Stimulated activated CD8-positive, alpha-beta memory T cell treated with anti-CD3 and anti-CD28 coated beads, Interleukin-7, amount 100 ng/mL, for 1 hour (primary cell): Measurements from ENCODE around the gene ANKRD27.
"Not testable (repeated sequence)": the region's sequence is repeated elsewhere in the genome, so short reads cannot be mapped to it uniquely, and the experiment has no call there.

ENCODE experiments used
- DNase-seq, 2 donors: peaks; one replicate each; pipeline ENCODE4 v3.0.0-alpha.2; 2020; ENCODE audit warnings: low read depth in 2 of 2

The ANKRD27 gene

DNA sequence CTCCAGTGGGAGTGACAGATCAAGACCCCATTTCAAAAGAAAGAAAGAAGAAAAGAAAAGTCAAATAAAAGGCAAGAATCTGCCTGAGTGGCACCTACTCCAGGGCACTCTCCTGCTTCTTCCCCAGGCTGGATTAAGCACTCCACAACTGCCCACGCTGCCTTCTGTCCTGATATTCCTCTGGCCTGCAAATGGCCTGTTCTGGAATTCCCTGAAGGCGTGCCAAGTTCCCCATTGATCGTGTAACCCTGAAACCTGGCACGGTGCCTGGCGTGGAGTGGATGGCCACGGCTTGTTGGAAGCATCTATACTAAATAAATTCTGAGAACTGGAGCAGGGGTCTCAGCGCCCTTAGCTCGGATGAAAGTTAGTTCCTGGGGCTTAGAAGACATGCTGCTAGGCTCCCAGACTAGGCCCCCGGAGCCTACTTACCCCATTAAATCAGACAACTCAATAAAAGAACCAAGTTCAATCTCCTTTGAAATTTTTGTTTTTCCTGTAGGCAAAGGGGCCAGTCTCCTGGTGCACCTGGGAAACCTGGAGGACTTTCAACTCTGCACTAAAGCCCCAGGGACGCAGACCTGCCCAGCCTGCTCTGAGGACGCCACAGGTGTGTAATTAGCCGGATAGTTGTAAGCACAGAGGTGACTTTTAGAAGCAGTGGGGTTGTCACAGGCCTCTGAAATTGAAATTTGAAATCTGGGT lies 21.9 kb downstream of the ANKRD27 start:
- no peak for DNase-seq

DNA sequence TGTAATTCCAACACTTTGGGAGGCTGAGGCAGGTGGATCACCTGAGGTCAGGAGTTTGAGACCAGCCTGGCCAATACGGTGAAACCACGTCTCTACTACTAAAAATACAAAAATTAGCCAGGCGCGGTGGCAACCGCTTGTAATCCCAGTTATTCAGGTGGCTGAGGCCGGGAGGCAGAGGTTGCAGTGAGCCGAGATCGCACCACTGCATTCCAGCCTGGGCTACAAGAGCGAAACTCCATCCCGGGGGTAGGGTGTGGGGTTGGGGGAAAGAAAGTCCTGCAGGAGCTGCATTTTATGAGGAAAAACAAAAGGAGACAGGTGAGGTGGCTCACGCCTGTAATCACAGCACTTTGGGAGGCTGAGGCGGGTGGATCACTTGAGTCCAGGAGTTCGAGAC lies 22.6 kb downstream of the ANKRD27 start:
- not testable (repeated sequence) for DNase-seq

DNA sequence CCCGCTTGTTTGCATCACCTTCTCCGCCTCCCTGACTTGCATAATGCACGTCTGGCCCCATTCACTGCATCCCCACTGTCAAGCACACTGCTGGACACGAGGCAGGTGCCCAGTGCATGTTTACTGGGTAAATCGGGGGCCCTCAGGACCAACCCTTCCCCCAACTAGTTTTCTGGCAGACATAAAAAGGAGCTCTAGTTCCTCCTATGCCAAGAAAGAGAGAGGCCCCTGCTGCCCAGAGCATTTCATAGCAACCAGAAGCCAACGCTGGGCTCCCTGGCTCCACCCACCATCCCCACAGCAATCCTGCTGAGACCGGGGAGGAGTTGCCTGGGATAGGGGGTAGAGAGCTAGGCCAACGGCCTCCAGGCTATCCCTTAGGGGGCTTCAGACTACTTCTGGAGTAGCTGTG lies 23.2 kb downstream of the ANKRD27 start:
- DNase-seq, result no peak

DNA sequence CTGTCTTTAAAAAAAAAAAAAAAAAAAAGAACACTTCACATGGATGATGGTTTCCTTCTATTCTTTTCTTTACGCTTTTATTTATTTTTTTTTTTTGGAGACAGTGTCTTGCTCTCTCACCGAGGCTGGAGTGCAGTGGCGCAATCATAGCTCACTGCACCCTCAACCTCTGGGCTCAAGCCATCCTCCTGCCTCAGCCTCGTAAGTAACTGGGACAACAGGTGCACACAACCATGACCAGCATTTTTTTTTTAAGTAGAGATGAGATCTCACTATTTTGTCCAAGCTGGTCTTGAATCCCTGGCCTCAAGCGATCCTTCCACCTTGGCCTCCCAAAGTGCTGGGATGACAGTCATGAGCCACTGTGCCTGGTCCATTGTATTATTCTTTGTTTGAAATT lies 24.3 kb downstream of the ANKRD27 start:
- no peak for DNase-seq

DNA sequence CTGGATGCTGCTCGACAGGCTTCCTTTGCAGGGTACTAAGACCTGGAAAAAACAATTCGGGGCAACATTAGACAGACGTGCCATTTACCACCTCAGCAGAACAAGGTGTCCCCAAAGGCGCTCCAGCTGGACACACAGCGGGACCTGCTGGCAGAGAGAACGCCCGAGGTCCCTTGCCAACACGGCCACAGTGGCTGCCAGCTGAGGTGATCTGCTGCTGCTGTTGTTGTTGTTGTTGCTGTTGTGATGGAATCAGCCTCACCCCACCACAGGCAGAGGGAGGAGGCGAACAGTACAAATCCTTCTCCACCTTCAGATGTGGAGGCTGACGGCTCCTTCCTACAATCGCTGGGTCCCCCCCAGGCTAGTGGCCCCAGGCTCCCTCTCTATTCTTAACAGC lies 25.2 kb downstream of the ANKRD27 start:
- no peak for DNase-seq

DNA sequence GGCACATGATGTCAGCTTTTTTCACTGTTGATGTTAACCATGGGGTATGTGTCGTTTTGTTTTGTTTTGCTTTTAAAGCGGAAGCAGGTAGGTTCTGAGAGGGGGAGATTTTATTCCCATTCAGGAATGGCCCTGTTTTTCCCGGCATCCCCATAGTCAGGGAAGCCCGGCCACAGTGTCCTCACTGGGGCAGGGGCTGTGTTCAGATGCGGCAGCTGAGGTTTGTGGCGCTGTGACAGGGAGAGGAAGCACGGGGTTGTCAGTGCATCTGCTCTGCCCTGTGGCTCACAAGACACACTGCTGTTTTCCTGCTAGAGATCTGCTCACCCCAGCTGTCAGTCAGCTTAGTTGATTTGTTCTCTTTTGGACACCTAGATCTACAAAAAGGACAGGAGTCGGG lies 27.6 kb downstream of the ANKRD27 start:
- no peak for DNase-seq

DNA sequence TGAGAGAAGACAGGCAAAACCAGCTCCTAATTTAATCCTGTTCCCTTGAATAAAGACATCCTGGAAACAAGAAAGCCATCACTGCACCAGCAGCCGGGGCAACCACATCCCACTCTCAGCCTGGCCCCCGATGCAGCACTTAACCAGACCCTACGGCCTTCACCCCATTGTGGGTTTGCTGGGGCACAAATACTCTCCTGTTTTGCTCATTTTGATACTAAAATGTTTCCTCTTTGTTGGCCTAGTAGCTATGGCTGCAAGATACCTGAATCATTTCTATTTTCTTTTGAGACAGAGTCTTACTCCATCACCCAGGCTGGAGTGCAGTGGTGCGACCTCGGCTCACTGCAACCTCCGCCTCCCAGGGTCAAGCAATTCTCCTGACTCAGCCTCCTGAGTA lies 28.4 kb downstream of the ANKRD27 start:
- no peak for DNase-seq

DNA sequence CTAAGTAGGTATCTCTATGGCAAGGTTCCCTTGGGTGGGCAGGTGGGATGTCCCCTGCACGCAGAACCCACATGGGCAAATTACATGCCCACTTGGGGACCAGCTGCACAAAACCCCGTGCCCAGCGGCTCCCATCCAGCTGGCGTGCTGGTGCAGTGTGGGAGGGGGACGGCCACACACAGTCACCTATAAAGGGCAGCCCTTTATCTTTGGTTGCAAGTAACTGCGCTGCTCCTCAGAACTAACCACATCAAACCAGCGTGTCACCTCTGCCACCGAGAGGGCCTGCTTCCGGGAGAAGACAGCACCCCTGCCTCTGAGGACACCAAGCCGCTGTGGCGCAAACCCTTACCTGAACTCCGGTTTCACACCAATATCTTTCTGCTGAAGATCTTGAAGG lies 32.2 kb downstream of the ANKRD27 start:
- peak; percentile 5 to 38 for DNase-seq

DNA sequence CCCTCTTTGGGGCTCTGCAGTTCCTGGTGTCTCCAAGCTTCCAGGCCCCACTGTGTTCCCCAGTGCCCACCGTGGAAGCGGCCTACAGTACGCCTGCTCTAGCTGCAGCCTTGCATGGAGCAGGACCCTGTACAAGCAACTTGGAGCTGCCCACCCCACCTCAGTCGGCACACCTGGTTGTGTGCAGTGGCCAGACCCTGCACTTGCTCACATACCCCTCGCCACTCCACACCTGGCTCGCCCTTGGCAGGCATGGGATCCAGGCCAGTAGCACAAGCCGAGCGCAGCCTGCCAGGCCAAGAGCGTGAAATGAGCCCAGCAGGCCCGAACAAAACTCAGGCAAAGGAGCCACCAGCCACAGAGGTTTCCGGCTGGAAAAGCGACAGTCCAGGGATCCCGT lies 36.4 kb downstream of the ANKRD27 start:
- DNase-seq, result no peak

DNA sequence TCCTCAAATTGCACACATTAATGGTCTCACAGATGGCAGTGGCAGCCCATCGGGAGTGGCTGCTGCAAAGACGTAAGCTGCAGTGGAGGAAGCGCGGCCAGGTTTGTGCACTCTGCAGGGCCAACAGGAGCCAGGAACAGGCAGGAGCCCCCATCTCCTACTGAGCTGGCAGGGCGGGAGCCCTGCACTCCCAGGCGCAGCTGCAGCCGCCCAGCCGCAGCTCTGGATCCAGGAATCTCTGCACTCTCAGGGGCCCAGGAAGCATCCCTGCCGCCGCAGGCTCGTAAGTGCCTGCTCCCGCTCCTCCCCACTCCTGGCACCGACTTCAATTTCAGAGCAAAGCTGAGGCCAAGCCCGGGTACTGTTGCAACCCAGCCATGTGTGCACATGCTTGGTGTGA lies 37.5 kb downstream of the ANKRD27 start:
- DNase-seq, result no peak

DNA sequence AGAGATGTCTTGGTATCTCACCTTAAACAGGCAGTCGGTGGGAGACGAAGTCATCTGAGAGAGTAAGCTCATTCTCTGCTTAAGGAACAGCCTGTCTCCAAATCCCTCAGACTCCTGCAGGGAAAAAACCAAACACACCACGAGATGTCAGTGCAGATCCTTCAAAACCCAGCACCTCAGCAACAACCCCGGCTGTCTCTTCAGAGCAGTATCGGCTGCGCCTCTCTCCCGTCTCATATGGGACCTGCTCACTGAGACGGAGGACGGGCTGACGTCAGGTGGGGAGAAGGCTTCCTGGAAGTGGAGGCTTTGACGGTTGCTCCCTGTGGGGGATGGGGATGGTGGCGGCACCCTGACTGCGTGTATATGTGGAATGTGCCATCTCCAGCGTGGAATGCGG lies 43.6 kb downstream of the ANKRD27 start:
- DNase-seq, result no peak

DNA sequence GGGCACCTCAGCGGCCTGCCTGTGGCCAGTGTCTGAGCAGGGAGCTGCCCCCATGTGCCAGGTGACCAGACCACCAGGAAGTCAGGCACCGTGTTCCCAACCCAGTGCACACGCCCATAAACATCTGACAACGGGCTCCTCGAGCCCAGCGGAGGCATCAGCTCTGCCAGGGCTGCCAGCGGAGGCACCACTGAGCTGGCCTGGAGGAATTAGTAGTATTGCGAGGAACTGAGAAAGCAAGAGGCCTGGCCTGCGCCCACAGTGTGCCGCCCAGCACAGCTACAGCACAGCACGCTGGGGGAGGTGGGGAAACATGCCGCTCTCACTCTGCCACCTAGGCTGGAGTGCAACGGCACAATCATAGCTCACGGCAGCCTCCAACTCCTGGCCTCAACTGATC lies 44.6 kb downstream of the ANKRD27 start:
- no peak for DNase-seq

DNA sequence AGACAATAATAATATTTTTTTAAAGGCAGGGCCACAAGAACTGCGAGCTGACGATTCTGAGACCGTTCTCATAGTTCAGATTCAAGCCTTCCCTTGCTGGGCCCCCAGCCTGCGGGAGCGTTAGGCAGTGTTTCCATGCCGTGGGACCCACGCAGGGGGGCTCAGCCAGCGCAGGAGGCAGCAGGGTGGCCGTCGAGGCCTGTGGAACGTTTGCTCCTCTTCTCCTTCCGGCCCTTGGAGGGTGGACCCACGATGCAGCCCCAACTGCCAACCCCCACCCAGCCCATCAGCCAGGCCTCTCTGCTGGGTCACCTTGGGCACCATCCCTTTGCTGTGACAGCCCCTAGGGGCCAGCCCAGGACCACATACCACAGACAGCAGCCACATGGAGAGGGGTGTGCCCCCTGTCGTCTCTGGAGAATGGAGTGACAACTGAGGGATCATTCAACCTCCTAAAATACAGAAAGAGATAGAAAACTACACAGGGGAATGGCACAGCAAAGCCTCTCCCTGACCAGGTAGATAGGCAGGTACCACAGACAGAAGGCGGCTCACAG lies 47.2 kb downstream of the ANKRD27 start:
- no peak for DNase-seq

DNA sequence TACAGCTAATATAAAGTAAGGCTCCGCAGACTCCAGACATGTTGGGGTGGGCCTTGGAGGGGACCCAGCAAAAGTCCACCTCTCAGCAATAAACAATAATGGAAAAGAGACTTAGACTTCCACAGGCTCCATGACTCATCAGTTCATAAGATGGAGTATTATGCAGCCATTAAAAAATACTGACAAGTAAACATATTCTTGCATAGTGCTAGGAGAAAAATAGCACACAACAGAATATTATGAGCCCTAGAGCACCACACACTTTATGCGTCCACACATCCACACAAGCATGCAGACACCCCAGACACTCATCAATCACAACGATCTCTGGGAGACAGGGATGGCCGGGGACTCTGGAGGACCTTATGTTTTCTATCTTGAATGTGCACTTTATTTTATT lies 48.0 kb downstream of the ANKRD27 start:
- DNase-seq, result no peak

DNA sequence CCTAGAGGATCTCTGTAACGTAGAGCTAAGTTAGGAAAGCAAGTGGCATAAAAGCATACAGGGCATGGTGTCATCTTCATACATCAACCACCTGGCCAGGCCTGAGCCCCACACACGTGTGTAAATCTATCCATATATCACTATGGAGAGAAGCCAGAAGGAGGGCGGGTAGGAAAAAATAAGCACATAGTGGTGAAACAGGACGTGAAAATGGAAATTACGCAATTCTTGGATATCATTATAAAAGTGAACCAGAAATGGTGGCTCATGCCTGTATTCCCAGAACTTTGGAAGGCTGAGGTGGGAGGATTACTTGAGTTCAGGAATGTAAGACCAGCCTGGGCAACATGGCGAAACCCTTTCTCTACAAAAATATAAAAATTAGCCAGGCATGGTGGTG lies 50.6 kb downstream of the ANKRD27 start:
- DNase-seq, result no peak

DNA sequence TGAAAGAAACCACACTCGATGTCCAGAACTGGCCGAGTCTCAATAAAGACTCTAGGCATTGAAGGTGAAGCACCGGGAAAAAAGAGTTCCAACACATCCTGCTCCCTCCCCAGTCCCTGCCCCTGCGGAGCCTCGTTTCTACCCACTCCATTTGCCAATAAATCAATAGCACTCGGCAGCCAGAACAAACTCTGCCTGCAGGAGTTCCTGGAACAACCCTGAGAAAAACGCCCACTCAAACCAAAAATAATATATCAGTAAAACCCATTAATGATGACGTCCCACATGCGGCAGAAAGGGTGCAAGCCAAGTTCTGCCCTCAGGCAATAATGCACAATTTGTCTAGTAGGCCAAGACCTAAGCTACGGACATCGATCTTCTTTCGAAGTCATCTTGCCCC lies 53.0 kb downstream of the ANKRD27 start:
- DNase-seq, result no peak

DNA sequence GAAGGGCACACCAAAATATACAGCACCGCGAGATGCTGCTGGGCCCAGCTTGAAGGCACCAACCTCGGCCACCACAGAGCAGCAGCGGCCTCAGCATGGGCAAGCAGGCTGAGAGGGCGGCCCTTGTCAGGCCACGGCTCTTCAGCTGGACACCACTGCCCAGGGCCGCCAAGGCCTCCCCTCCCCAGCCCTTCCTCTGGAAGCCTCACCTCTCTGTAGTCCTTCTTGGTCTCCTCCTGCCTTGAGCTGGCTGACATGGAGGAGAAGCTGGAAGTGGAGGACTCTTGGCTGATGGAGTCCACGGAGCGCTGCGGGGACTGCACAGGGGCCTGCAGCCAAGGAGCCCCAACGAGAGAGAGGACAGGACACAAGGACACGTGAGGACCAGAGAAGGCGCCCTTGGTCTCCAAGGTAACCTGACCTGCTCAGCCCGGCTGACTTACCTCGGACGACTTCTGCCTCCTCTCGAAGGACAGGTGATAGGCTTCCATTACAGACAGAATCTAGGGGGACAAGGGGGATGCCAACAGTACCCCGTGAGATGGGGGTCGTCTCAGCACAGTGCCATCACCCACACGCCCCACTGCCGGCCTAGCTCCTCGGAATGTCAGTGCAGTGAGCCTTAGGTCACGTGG lies 55.8 kb downstream of the ANKRD27 start:
- no peak for DNase-seq

DNA sequence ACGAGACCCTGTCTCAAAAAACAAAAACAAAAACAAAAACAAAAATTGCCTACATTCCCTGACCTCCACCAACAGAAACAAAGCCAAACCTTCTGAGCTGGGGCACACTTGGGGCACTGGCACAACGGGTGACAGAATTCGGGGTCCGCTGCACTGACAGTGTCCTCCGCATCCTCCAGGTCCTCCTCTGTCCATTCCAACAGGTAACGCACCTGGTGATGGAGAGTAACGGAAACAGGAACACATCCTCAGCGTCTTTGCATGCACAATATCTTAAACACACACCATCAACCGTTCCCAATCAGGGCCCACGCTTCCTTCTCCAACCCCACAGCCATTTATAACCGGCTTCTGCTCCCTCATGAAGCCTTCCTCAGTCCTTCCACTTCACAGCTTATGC lies 59.4 kb downstream of the ANKRD27 start:
- DNase-seq, result no peak

DNA sequence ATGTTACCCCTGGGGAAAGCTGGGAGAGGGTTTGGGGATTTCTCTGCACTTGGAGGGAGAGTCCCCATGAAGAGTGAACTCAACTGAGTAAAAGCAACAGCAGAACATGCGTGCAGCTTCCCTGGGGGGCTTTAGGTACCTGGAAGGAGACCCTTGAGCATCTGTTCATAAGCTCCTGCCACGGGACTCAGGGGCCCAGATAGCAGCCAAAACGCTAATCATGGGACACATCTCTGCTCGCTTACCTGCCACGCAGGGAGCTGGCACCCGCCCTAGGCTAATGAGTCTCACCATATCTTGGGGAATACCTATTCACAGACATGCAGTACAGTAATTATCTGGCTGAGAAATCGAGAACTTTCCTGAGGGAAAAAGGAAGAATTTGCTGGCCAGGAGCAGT lies 60.1 kb downstream of the ANKRD27 start:
- no peak for DNase-seq

DNA sequence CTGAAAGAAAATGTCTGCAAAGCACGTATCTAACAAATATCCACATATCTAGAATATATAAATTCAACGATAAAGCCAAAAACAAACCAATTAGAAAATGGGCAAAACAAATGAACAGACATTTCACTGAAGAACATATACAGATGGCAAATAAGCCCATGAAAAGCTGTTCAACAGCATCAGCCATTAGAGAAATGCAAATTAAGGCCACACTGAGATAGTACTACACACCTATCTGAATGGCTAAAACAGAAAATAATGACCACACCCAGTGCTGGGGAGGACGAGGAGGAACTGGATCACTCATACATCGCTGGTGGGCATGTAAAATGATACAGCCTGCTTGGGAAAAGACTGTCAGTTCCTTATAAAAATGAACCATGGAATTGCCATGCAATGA lies 62.0 kb downstream of the ANKRD27 start:
- no peak for DNase-seq

DNA sequence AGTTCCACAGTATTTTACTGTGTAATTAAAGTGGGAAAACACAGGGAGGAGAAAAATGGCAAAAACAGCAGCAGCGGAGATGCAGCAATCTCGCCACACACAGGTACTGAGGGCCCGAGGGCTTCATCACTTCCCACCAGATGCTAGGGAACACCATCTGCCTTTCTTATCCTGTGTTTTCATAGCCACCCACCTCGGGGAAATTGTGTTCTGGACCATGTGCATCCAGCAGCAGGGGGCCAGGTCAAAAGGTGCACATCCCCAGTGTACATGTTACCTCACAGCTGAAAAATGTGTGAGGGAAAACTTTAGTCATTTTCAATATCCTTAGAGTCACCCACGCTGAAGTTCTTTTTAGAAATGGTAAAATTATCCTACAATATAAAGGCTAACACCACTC lies 63.8 kb downstream of the ANKRD27 start:
- DNase-seq, result no peak

DNA sequence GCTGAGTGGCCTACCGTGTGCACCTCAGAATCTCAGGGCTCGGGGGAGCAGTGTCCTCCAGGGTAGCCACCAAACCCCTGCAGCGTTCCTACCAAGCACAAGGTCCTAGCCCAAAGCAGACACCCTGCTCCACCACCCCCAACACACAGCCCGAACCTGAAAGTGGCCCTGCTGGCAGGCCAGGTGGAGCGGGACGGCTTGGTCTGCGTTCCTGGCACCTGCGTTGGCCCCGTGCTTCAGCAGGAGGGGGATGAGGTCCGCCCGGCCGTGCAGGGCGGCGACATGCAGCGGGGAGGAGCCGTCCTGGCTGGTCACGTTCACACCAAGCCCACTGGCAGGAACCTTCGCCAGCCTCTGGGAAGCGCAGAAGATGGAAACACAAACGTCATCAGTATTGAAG lies 67.5 kb downstream of the ANKRD27 start:
- DNase-seq, result no peak

DNA sequence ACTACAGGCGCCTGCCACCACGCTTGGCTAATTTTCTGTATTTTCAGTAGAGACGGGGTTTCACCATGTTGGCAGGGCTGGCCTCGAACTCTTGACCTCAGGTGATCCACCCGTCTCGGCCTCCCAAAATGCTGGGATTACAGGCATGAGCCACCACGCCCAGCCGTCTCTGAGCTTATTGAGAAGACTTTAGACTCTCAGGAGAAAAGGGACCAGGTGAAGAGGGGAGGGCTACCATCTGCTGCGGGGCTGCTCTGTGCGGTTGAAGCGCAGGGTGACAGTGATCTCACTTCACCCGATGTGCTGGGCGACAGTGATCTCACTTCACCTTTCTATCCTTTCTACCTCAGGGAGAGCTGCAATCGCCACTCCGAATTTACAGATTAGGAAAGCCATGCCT lies 68.7 kb downstream of the ANKRD27 start:
- DNase-seq, result no peak

DNA sequence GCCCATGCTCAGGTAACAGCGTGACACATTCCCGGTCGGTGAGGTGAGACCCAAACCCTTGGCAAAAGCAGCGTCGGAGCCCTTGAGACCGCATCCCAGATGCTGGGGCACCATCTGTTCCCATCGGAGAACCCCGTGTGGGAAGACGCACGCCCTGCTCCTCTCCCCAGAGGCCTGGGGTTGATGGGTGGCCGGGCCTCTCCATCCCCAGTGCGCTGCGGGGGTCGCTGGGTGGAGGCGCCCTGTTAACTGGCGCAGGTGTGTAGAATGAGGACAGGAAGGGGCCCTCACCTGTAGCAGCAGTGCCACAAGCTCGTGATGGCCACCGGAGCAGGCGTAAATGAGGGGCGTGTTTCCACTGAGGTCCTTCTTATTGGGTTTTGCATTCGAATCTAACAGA lies 69.4 kb downstream of the ANKRD27 start:
- DNase-seq, result no peak
